ENCODE measurements around the gene SCGN. TPM values are rescaled to one million over a fixed set of nuclear protein-coding genes. Genes with fewer than 3 reads are reported as not detected.

SCGN gene
- total RNA-seq, 1 experiment from 2014 or later = not detected

DNA sequence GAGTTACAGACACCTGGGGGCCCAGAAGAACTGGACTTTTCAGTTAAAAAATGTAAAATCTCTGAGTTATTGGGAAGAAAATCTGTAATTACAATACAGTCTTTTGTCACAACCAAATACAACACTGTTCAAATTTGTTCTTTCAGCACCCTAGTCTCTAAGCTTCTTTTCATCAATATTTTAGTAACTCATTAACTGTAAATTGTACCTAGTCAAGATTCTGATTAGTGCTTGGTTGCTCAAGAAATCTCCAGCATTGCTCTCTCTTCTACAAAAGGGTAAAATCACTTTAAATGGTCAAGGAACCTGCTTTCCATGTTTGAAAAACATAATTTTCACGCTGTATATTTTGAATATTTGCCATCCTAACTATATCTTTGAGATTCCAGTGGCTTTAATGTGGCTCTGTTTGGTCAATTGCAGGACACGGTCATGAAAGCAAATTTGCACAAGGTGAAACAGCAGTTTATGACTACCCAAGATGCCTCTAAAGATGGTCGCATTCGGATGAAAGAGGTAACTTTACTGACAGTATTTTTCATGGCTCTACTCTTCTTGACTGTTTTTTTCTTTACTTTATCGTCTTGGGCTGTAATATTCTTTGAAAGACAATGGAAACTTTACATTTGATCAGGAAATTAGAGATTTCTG is 9.2 kb downstream of the SCGN start:
- H3K4me1 Mint-ChIP-seq (ENCODE audit: insufficient read depth, unreplicated experiment) = peaks cover 13% of the 10 kb centered on the region
- no peak overlapping the region for H3K27ac Mint-ChIP-seq (ENCODE audit: low read depth, unreplicated experiment)
- POLR2A ChIA-PET = interaction anchor here (0.6 to 2.2 kb wide), 4 partner anchors 10 to 526 kb away, joined by 3 to 8 read pairs (median 4); no protein-coding TSS in a partner anchor
- no peaks in the 10 kb centered on the region for H3K27me3 Mint-ChIP-seq (ENCODE audit: insufficient read depth, unreplicated experiment)
- H3K4me3 Mint-ChIP-seq (ENCODE audit: unreplicated experiment) = no peak overlapping the region
- H3K9me3 Mint-ChIP-seq (ENCODE audit: unreplicated experiment) = no peaks in the 10 kb centered on the region
- BruUV-seq (replicated peaks) = no TSS peak
- TF ChIP-seq CTCF (IDR thresholded peaks at IDR 0.05; ENCODE audit: unreplicated experiment) = no peak
- no peak for DNase-seq (ENCODE audit: unreplicated experiment)
- intact Hi-C loops (cut with micrococcal nuclease) = no loop called here
- no peaks in the 10 kb centered on the region for H3K36me3 Mint-ChIP-seq (ENCODE audit: insufficient read depth, unreplicated experiment)
- CTCF ChIA-PET = interaction anchor here (0.7 kb wide), 1 partner anchor 670 kb away, joined by 6 read pairs; no protein-coding TSS in a partner anchor

DNA sequence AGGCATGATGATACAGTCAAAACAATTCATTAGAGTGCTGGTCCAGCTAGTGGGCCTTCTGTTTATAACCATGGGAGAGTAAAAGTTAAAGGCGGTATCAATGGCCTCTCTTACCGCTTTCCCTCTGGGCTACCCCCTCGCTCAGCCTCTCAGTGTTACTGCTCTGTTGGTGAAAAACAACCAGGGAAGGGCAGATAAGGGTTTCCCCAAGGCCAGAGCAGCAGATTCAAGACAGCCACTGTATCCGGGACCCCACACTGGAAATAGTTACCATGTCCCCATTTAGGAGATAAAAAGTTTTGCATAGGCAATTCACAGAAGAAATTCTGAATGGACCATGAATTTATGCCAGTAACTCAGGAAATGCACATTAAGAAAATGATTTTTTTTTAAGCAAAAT is 13.4 kb downstream of the SCGN start:
- CTCF ChIA-PET = interaction anchor here (1.1 kb wide), 1 partner anchor 64 kb away, joined by 3 read pairs; no protein-coding TSS in a partner anchor
- BruUV-seq (replicated peaks) = no TSS peak
- H3K36me3 Mint-ChIP-seq (ENCODE audit: insufficient read depth, unreplicated experiment) = no peaks in the 10 kb centered on the region

DNA sequence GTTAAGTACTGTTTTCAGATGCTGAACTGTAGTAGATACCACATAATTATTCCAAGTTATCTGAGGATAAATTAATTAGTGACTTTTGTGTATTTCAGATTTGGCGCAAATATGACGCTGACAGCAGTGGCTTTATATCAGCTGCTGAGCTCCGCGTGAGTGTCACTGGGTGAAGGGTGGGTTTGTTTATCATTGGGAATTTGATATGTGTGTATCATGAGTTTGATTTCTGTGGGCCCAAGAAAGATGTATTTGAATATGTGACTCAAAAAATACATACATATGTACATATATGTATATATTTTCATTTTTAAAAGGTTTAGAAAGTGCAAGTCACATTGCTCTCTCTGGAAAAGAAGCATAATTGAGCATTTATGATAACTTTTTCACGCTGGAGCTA is 17.4 kb downstream of the SCGN start:
- POLR2A ChIA-PET = interaction anchor here (0.6 to 2.5 kb wide), 2 partner anchors 13 to 31 kb away, joined by 4 to 6 read pairs; no protein-coding TSS in a partner anchor
- TF ChIP-seq CTCF (IDR thresholded peaks at IDR 0.05; ENCODE audit: unreplicated experiment) = no peak
- DNase-seq (ENCODE audit: unreplicated experiment) = no peak
- H3K27ac Mint-ChIP-seq (ENCODE audit: low read depth, unreplicated experiment) = no peak overlapping the region
- CTCF ChIA-PET = interaction anchor here (0.6 to 4.6 kb wide), 3 partner anchors 14 to 214 kb away, joined by 3 to 42 read pairs (median 5); no protein-coding TSS in a partner anchor
- H3K4me1 Mint-ChIP-seq (ENCODE audit: insufficient read depth, unreplicated experiment) = no peaks in the 10 kb centered on the region
- H3K9me3 Mint-ChIP-seq (ENCODE audit: unreplicated experiment) = no peaks in the 10 kb centered on the region
- no peaks in the 10 kb centered on the region for H3K36me3 Mint-ChIP-seq (ENCODE audit: insufficient read depth, unreplicated experiment)
- no TSS peak for BruUV-seq (replicated peaks)
- intact Hi-C loops (cut with micrococcal nuclease) = no loop called here
- H3K27me3 Mint-ChIP-seq (ENCODE audit: insufficient read depth, unreplicated experiment) = no peaks in the 10 kb centered on the region
- no peak overlapping the region for H3K4me3 Mint-ChIP-seq (ENCODE audit: unreplicated experiment)

More for the DNA sequence above, 13.4 kb downstream of the SCGN start:
- POLR2A ChIA-PET = interaction anchor here (0.6 kb wide), 1 partner anchor 8 kb away, joined by 5 read pairs; no protein-coding TSS in a partner anchor
- H3K4me3 Mint-ChIP-seq (ENCODE audit: unreplicated experiment) = no peak overlapping the region
- no peak for DNase-seq (ENCODE audit: unreplicated experiment)
- H3K4me1 Mint-ChIP-seq (ENCODE audit: insufficient read depth, unreplicated experiment) = peaks cover 4% of the 10 kb centered on the region
- no peak overlapping the region for H3K27ac Mint-ChIP-seq (ENCODE audit: low read depth, unreplicated experiment)
- H3K27me3 Mint-ChIP-seq (ENCODE audit: insufficient read depth, unreplicated experiment) = no peaks in the 10 kb centered on the region
- no peaks in the 10 kb centered on the region for H3K9me3 Mint-ChIP-seq (ENCODE audit: unreplicated experiment)
- TF ChIP-seq CTCF (IDR thresholded peaks at IDR 0.05; ENCODE audit: unreplicated experiment) = no peak
- intact Hi-C loops (cut with micrococcal nuclease) = no loop called here

GRCh38 chr6:25670208-25670607 is 18.2 kb downstream of the SCGN start:
- intact Hi-C loops (cut with micrococcal nuclease) = no loop called here
- no peak for TF ChIP-seq CTCF (IDR thresholded peaks at IDR 0.05; ENCODE audit: unreplicated experiment)
- Mint-ChIP-seq H3K4me1 (ENCODE audit: insufficient read depth, unreplicated experiment) (no peaks in the 10 kb centered on the region), H3K9me3 (ENCODE audit: unreplicated experiment) (no peaks in the 10 kb centered on the region), H3K36me3 (ENCODE audit: insufficient read depth, unreplicated experiment) (no peaks in the 10 kb centered on the region), H3K27me3 (ENCODE audit: insufficient read depth, unreplicated experiment) (no peaks in the 10 kb centered on the region), H3K27ac (ENCODE audit: low read depth, unreplicated experiment) (no peak overlapping the region), H3K4me3 (ENCODE audit: unreplicated experiment) (no peak overlapping the region)
- ChIA-PET CTCF (interaction anchor here (0.6 to 4.6 kb wide), 5 partner anchors 14 to 419 kb away, joined by 3 to 42 read pairs (median 3); no protein-coding TSS in a partner anchor), POLR2A (interaction anchor here (1.1 to 2.5 kb wide), 4 partner anchors 8 to 14 kb away, joined by 4 to 8 read pairs (median 6); no protein-coding TSS in a partner anchor)
- DNase-seq (ENCODE audit: unreplicated experiment) = no peak
- BruUV-seq (replicated peaks) = no TSS peak

All from MCF 10A (cell line).